K562 (cell line): ENCODE data around the gene NCKIPSD. TPM values are rescaled to one million over a fixed set of nuclear protein-coding genes. Genes with fewer than 3 reads are reported as not detected.
A peak's percentile ranks its signal among the peaks of the same experiment; 100 is the strongest.

Source experiments
- ATAC-seq: fragments of 200-7000 bp; cut with Tn5 transposase; 3 replicates; pipeline ENCODE4 v1.9.1; 2020; ENCODE audit warnings: moderate library complexity
- BruUV-seq: library from RNA; stranded (reverse); fragments of 400-500 nt; replicated peaks from 2 replicates; lab custom pipeline; 2021; lab: Mats Ljungman, UMichigan
- CTCF ChIA-PET: fragments of 300-600 bp; formaldehyde crosslinking; extraction: SDS; loops from one replicate; lab custom pipeline; 2021; ENCODE audit warnings: low intra/inter-chr PET ratio; lab: Yijun Ruan, JAX
- POLR2A ChIA-PET: fragments of 300-600, 350-650 bp; sonication (Branson Sonifier 250); formaldehyde crosslinking; extraction: SDS; loops from one replicate; lab custom pipeline; 2021; ENCODE audit warnings: antibody characterized with exemption, inconsistent platforms; lab: Yijun Ruan, JAX
- DNase-seq, 4 experiments: peaks; one replicate each; pipeline versions ENCODE4 v3.0.0 to v3.0.0-alpha.2; 2011 to 2018; ENCODE audit warnings: low spot score in 3 of 4, mixed read lengths in 3 of 4; ENCODE audit errors: extremely low read depth in 1 of 4
- FAIRE-seq: peaks from 2 replicates; lab custom pipeline; 2011; peaks lifted over from hg19 to GRCh38; lab: Jason Lieb, UNC
- H2AFZ ChIP-seq: 2 replicates; pipeline ENCODE4 v1.6.0; 2011; ENCODE audit warnings: low read depth, low read length, control low read depth, inconsistent platforms
- H3K27ac ChIP-seq: fragments of 200-600 bp; 3 replicates; pipeline ENCODE4 v1.8.0; 2011; ENCODE audit warnings: low read depth, mild to moderate bottlenecking, control low read depth, inconsistent platforms, low read length, moderate library complexity, mixed read lengths; ENCODE audit errors: extremely low read depth
- H3K27me3 ChIP-seq, 2 experiments: fragments of 300-600 bp in 1 of 2; 2 replicates in 1 of 2; 3 replicates in 1 of 2; pipeline versions ENCODE4 v1.6.0 to v1.8.0; 2011; ENCODE audit warnings: inconsistent platforms in 2 of 2, low read length in 2 of 2, mild to moderate bottlenecking in 1 of 2, mixed read lengths in 1 of 2, moderate library complexity in 1 of 2; ENCODE audit not compliant: control insufficient read depth in 2 of 2, insufficient read depth in 2 of 2
- H3K36me3 ChIP-seq: fragments of 300-600 bp; 3 replicates; pipeline ENCODE4 v1.8.0; 2011; ENCODE audit warnings: mild to moderate bottlenecking, low read length, inconsistent platforms; ENCODE audit not compliant: control insufficient read depth, insufficient read depth
- H3K4me1 ChIP-seq, 2 experiments: fragments of 200-600 bp in 1 of 2; replicated peaks in 1 of 2; 2 replicates in 1 of 2; 3 replicates in 1 of 2; pipeline versions ENCODE4 v1.5.1 to v1.8.0; 2011; ENCODE audit warnings: inconsistent platforms in 2 of 2, low read length in 2 of 2, mild to moderate bottlenecking in 1 of 2, mixed read lengths in 1 of 2, moderate library complexity in 1 of 2; ENCODE audit not compliant: control insufficient read depth in 2 of 2, insufficient read depth in 2 of 2
- H3K4me2 ChIP-seq: 2 replicates; pipeline ENCODE4 v1.6.1; 2011; ENCODE audit warnings: low read length, control low read depth, inconsistent platforms, mixed read lengths; ENCODE audit not compliant: insufficient read depth
- H3K4me3 ChIP-seq: fragments of 200-600 bp; sonication (generic), shearing (Covaris generic); 2 replicates; pipeline ENCODE4 v1.5.1; 2016; ENCODE audit warnings: control low read depth, inconsistent platforms
- H3K79me2 ChIP-seq: fragments of 200-600 bp; 3 replicates; pipeline ENCODE4 v1.8.0; 2011; ENCODE audit warnings: low read length, inconsistent platforms; ENCODE audit not compliant: control insufficient read depth, insufficient read depth
- H3K9ac ChIP-seq, 2 experiments: 2 replicates each; pipeline versions ENCODE4 v1.6.0 to v1.6.1; 2011; ENCODE audit warnings: low read depth in 2 of 2, low read length in 2 of 2, control low read depth in 1 of 2, inconsistent platforms in 1 of 2, mild to moderate bottlenecking in 1 of 2, mixed read lengths in 1 of 2; ENCODE audit not compliant: insufficient read depth in 1 of 2
- H3K9me1 ChIP-seq: one replicate; pipeline ENCODE4 v1.6.0; 2011; ENCODE audit warnings: inconsistent platforms, mild to moderate bottlenecking, low read length, moderate library complexity; ENCODE audit not compliant: control insufficient read depth, insufficient read depth
- H3K9me3 ChIP-seq: replicated peaks from 2 replicates; pipeline ENCODE4 v1.5.1; 2011; ENCODE audit warnings: low read depth, low read length, inconsistent platforms; ENCODE audit not compliant: control insufficient read depth, insufficient read depth
- H4K20me1 ChIP-seq: replicated peaks from 2 replicates; pipeline ENCODE4 v1.6.1; 2011; ENCODE audit warnings: low read length, inconsistent platforms, mixed read lengths; ENCODE audit not compliant: control insufficient read depth, insufficient read depth
- CEBPG ChIP-seq, 3 experiments: fragments of 200-800 bp in 1 of 3; sonication (Bioruptor generic) in 1 of 3; sonication (generic) in 1 of 3; formaldehyde crosslinking in 1 of 3; IDR thresholded peaks in 2 of 3; conservative IDR thresholded peaks in 1 of 3; 2 replicates each; pipeline versions ENCODE4 v1.6.1 to v1.8.0; 2016 to 2022; ENCODE audit warnings: missing compliant biosample characterization in 2 of 3, missing genetic modification characterization in 2 of 3, mild to moderate bottlenecking in 1 of 3, missing genetic modification reagents in 1 of 3
- RBFOX2 ChIP-seq: fragments of 200-400 bp; formaldehyde crosslinking; IDR thresholded peaks from 2 replicates; pipeline ENCODE4 v1.6.1; 2017; ENCODE audit warnings: low read depth, mild to moderate bottlenecking, low read length, moderate library complexity
- WHSC1 ChIP-seq: IDR thresholded peaks from one replicate; pipeline ENCODE4 v1.6.1; 2012; ENCODE audit warnings: low read length, control low read depth, inconsistent platforms
- WGBS: fragments of 100-300 bp; shearing (Covaris generic); methylation state at CpG from one replicate; pipeline ENCODE4 v1.1.6; 2016; ENCODE audit warnings: low coverage, mixed read lengths; ENCODE audit not compliant: insufficient coverage; ENCODE audit errors: missing lambda C conversion rate; 5-methylcytosine and 5-hydroxymethylcytosine counted together
- in situ Hi-C: fragments of 300-500 bp; cut with MboI; formaldehyde crosslinking; loops from 4 replicates; pipeline ENCODE4 v1.15.0; 2018; ENCODE audit warnings: inconsistent platforms, mixed read lengths
- intact Hi-C: fragments of 100-400 bp; cut with micrococcal nuclease; formaldehyde crosslinking; loops from 2 replicates; pipeline ENCODE4 v1.14.2; 2022
- polyA plus RNA-seq, 8 experiments: library from polyadenylated mRNA; depleted of rRNA in 4 of 8; stranded (reverse) in 5 of 8; unstranded in 3 of 8; fragments of >200 nt; fragmentation: Nextera tagmentation in 2 of 8; fragmentation: Illumina TruSeq in 1 of 8; extraction: Ambion mirVana in 2 of 8; extraction: Trizol in 1 of 8; gene quantifications; 2 replicates each; pipeline versions ENCODE4 v1.2.1 to v1.2.3, GENCODE V29; 2011 to 2014; ENCODE audit warnings: inconsistent platforms in 1 of 8, missing spikeins in 1 of 8
- total RNA-seq, 7 experiments: library from RNA; depleted of rRNA in 6 of 7; stranded (reverse); fragments of >200 nt in 6 of 7; fragmentation: Illumina TruSeq in 2 of 7; extraction: Trizol in 2 of 7; gene quantifications; 2 replicates each; pipeline versions ENCODE4 v1.2.1 to v1.2.3, GENCODE V29; 2011 to 2021; ENCODE audit warnings: low replicate concordance in 1 of 7
- TF ChIP-seq, protein P1 (sequence below), 2 experiments: fragments of 450-650 bp in 1 of 2; sonication (generic) in 1 of 2; formaldehyde crosslinking; conservative IDR thresholded peaks; 2 replicates each; pipeline versions ENCODE4 v1.4.0 to v1.8.1; 2020 to 2022; ENCODE audit warnings: mild to moderate bottlenecking in 1 of 2, missing genetic modification reagents in 1 of 2

NCKIPSD gene
- total and polyA plus RNA-seq, 9 of the 15 experiments (the other 6 are each of a cell fraction or from before 2014, with no cell fraction given) = 0.49 to 24.4 (median 12.3) TPM

- H3K9me3 ChIP-seq = no peaks in the 10 kb centered on the region
- H3K9me1 ChIP-seq = no peaks in the 10 kb centered on the region
- no peak overlapping the region for H2AFZ ChIP-seq
- DNase-seq = no peak
- ATAC-seq = no peak
- H3K4me2 ChIP-seq = no peak overlapping the region
- intact Hi-C loops (no loop called here), in situ Hi-C loops (no loop called here)
- no peak overlapping the region for H3K9ac ChIP-seq
- POLR2A ChIA-PET = interaction anchor here (0.9 kb wide), 1 partner anchor 15 kb away, joined by 3 read pairs; no protein-coding TSS in a partner anchor
- H3K4me3 ChIP-seq = no peak overlapping the region
- no peaks in the 10 kb centered on the region for H3K27me3 ChIP-seq
- TF ChIP-seq CEBPG (CRISPR knock-in tag; IDR thresholded peaks at IDR 0.05) (no peak), CEBPG (tag; conservative IDR thresholded peaks at IDR 0.05 in 1 of 2, IDR thresholded peaks at IDR 0.05 in 1 of 2) (no peak), WHSC1 (no peak), RBFOX2 (peak; percentile 3; the same call in 1 of the 2 replicates)
- TF ChIP-seq, protein P1, sequence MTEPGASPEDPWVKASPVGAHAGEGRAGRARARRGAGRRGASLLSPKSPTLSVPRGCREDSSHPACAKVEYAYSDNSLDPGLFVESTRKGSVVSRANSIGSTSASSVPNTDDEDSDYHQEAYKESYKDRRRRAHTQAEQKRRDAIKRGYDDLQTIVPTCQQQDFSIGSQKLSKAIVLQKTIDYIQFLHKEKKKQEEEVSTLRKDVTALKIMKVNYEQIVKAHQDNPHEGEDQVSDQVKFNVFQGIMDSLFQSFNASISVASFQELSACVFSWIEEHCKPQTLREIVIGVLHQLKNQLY (CRISPR knock-in tag; conservative IDR thresholded peaks at IDR 0.05) = no peak
- H4K20me1 ChIP-seq = no peaks in the 10 kb centered on the region
- WGBS = 90% methylated on average over 12 of the region's 24 CpGs
- peaks cover 9% of the 10 kb centered on the region for H3K79me2 ChIP-seq
- no TSS peak for BruUV-seq
- CTCF ChIA-PET = no interaction called here
- peaks cover 59% of the 10 kb centered on the region; the same call in 2 of the 3 replicates for H3K36me3 ChIP-seq
- FAIRE-seq = no peak
- no peak overlapping the region for H3K27ac ChIP-seq
- H3K4me1 ChIP-seq = peaks cover 6 to 7% of the 10 kb centered on the region in 2 experiments; a peak in 4 of 5 replicates
These were observed 6.9 kb downstream of the NCKIPSD start for GRCh38 chr3:48678566-48679380.
